ACHN (cell line): ENCODE results near the gene MLLT1.

Experiments
- DNase-seq: peaks from one replicate; pipeline ENCODE4 v3.0.0-alpha.2; 2015
- in situ Hi-C: cut with HindIII; loops from 2 replicates; pipeline ENCODE4 v1.10.0; 2017; ENCODE audit warnings: low sequenced_read_pairs, low pct_ligation_motif_present, low pct_unique_long_range_greater_than_20kb

The MLLT1 gene

DNA sequence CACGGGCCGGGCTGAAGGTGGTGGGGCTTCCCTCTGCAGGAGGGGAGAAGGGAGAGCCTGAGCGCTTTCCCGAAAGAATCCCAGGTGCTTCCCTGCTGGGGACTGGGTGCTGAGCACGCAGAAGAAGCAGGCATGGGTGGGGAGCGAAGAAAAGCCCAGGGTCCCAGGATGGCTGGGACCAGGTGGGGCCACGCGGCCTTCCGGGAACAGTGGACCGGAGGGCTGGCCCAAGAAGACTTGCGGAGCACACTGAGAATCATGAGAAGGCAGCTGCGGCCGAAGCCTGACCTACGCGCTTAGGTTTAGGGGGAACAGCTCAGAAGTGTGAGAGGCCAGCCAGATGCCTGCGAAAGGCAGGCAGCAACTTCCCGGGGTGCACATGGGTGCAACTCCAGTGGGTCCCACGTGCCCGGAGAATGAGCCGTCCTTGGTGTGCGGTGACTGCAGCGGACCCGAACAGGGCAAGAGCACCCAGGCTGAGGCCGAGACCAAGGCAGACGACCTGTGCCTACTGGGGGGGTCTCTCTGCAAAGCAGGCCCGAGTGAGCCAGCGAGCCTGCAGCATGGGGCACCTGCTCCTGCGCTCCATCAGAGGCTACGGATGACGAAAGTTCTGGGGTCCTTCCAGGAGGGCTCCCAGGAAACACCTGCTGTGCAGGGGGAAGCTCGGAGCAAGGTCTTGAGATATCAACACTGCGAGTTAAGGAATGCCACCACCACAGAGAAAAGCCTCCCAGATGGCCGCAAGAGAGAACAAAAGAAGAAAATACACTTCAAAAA is 52.4 kb downstream of the MLLT1 start:
- in situ Hi-C loops, result no loop called here
- DNase-seq, result no peak

DNA sequence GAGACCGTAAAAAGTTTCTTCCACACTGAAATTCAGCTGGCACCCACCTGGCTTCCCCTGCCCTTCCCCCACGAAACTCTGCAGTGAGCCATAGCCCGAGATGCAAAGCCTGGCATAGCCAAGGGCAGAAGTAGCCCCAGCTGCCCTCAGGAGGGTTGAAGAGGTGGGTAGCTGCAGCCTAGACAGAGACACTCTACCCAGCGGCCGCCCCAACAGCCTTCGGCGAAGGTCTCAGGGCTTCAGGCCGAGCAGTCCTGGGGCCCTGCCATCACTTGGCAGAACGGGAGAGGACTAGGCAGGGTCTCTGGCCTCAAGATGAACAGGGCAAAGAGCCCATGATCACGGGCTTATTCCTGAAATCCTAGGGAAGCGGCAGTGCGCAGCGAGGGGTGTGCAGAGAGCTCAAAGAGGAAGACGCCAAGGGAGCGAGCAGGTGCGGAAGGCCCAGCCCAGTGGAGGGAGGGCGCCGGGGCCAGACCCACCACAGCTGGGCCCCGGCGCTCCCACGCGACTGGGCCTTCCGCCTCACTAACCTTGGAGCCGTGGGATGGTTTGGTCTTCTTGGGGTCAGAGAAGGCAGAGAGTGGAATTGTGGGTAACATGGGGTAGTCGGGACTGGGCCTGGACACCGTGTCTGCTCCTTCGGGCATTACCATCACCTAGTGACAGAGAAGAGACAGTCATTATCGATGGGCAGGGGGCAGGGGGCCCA is 53.2 kb downstream of the MLLT1 start:
- DNase-seq, result no peak
- in situ Hi-C loops, result no loop called here

DNA sequence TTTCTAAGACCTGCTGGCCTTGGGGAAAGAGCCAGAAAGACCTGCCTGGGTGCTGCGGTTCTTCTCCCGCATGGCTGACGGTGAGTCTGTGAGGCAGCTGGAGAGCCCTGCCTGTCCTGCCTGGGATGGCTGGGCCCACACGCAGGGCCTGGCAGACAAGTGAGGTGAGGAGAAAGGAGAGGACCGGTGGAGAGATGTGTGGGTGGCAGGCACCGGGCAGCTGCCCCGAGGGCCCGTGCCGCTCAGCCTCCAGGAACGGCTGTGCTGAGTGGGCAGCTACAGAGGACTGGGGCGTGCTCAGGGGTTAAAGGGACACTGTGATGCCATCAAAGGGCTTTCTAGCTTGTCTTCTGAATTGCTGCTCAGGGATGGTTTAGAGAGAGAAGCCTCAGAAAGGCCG is 53.8 kb downstream of the MLLT1 start:
- in situ Hi-C loops, result no loop called here
- DNase-seq, result no peak

DNA sequence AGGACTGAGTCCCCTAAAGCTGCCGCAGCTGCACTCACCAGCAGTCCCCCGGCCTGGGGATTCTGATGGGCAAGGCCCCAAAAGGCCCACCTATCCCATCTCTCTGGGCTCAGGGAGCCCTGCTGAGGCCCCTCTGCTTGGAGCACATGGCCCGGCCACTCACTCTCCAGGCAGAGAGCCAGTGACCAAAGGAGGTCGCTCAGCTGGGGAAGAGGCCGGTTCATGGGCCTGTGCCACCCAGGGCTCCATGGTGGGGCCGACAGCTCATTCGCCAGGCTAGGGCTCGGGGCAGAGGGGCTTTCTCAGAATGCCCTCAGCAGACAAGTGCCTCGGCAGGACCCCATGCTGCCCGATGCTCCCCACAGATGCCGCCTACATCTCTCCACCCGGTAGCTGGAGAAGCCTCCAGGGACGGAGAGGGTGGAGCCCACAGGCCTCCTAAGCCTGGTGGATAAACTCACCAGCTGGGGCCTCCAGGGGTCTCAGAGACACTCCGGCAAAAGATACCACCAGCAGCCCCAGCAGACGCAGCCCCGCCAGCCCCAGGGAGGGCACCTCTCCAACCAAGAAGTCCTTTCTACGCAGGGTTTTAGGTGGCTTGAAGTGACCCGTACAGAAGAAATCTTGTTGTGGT is 54.4 kb downstream of the MLLT1 start:
- no peak for DNase-seq
- in situ Hi-C loops, result no loop called here

DNA sequence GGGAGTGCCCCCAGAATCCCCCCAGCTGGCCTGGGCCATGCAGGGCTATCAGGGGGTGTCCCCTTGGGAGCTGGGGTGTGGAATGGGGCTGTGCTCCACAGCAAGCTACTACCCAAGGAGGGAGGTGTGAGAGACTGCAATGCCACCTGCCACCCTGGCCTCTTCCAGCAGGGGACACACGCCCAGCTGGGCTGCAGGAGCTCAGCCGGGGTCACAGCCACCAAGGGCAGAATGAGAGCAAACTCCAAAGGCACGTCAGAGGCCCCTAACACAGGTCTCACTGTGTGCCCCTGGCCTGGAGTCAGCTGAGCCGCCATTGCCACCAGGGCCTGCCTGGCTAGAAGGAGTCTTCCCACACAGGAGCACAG is 55.5 kb downstream of the MLLT1 start:
- in situ Hi-C loops, result no loop called here

DNA sequence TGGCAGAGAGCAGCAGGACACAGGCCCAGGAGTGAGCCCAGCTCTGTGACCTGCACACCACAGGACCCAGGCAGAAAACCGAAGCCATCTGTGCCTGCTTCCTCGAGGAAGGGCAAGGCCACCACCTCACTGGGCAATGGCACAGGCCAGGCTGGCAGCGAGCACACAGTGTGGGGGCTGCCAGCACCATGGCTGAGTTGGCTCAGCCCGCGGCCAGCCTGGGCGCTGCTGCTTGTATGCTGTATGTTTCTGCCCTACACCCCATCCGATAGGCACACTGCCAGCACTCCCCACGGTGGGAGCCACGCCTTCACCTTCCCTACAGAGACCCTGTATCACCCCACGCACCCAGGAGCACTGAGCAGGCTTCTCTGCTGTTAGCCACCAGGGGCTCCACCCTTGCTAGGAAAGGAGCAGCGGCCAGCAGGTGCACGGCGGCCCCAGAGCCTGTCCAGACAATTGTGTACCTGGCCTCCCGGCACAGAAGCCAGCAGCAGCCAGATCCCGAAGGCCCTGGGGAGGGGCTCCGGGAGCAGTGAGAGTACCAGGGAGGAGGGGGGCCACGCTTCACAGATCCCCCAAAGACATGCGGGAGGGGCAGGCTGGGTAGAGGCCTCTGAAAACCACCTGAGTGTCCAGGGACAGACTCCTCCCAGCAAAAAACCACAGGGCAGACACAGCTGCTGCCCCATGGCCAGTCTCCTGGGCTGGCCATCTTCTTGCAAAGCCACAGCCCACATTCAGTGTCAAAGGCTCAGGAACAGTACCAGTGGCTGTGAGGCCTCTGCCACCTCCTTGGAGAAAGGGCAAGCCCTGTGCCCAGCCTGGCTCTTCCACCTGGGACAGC is 56.1 kb downstream of the MLLT1 start:
- DNase-seq, result no peak
- in situ Hi-C loops, result no loop called here

More for the DNA sequence above, 55.5 kb downstream of the MLLT1 start:
- no peak for DNase-seq

DNA sequence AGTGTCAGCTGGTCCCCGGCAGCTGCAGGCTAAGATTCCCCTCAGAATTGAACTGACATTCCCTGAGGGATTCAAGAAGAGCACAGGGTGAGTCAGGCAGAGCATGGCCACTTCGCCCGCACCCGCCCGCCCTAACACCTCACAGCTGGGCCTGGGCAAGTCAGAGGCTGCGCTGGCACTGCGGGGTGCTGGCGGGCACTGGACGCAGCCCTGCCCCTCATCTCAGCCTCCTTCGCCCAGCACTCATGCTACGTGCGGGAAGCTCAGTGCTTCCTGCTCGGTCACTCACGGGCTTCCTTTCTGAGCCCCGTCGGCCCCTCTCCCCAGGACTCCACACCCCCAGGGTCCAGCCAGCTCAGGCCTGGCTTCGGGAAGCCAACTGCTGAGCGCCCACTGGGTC is 56.9 kb downstream of the MLLT1 start:
- DNase-seq, result no peak
- in situ Hi-C loops, result no loop called here

DNA sequence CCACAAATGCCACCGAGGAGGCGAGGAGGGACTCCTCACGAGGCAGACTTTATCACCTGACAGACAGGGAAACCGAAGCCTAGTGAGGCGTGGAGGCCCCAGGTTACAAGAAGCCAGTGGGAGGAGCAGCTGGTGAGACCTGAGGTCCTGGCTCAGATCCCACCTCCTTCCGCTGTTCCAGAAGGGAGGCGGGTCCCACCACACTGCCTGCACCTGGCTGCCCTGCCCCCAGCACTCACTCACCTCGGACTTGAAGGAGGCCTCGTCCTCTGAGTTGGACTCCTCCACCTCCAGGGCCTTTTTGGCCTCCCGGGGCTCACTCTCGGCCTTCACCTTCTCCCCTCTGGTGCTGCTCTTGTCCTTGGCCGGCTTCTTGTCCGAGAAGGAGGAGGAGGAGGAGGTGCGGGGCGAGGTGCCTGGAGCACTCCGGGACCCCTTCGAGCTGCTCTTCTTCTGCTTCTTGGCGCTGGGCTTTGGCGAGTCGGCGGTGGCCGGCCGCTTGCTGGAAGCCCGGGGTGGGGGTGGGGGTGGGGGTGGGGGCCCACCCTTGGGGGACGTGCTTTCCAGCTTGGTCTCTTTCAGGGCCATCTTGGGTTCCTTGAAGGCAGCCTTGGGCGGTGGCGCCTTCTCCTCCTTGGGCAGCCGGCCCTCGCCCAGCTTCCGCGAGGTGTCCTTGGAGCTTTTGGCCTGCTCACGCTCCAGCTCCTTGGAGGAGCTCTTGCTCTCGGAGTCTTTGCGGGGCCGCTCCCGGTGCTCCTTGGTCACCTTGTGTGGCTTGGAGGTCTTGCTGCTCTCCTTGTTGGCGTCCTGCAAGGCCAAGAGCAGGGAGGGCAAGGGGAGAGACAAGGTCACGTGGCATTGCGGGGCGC is 57.7 kb downstream of the MLLT1 start:
- in situ Hi-C loops, result no loop called here
- no peak for DNase-seq

DNA sequence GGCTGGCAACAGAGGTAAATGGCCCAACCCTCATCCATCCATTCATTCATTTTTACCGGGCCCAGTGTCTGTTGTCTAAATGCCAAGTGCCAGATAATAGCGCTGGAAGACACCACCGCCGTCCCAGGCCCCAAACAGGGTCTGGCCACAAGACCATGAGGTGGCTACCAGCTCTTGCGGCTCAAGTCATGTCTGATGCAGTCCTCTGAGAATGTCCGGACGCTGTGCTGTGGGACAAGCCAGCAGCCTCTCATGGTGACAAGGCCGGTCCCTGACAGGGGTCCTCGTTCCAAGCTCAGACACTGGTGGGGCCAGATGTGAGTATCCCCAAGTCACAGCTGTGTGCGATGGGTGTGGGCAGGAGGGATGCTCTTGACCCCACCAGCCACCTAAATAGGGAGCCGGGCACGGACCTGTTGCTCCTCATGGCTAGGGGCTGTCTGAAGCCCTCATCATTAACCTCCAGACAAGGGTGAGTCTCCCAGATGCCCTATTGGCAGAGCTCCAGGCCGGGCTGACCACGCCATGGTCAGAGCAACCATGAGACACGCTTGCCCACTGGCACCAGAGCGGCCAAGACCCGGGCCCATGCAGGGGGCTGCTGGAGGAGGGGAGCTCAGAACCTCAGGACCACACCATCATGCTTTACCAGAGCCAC is 58.4 kb downstream of the MLLT1 start:
- in situ Hi-C loops, result no loop called here
- DNase-seq, result no peak

DNA sequence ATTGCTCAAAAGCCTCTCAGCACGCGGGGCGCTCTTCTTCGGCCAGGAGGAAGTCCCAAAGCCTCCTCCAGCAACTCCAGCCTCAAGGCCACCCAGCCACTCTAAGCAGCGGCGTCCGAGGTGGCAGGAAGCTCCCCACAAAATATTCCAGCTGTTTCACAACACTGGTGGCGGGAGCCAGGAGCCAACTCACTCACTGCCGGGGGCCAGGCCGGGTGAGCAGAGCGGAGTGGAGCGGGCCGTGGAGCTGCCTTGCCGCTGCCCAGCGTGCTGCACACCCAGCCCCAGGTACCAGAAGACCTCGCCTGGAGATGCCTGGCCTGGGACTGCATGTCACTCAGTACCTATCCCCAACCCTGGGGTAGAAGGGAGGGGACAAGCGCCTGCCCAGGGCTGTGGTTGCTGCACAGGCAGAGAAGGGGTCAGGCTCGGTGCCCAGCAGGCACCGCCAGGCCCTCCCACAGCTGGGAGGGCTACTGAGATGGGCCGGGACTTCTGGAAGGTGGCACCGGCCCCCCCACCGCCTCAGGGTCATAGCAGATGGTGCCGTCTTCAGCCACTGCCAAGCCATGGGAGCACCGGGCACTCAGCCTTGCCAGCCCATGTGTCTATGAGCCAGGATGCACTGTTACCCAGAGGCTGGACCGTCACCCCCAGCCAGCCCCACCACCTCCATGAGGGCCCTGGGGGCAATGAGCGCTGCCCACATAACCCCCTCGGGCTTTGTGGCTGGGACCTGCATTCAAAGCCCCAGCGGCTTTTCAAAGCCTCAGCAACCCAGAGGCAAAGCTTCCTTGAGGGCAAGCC is 59.2 kb downstream of the MLLT1 start:
- no peak for DNase-seq
- in situ Hi-C loops, result no loop called here

DNA sequence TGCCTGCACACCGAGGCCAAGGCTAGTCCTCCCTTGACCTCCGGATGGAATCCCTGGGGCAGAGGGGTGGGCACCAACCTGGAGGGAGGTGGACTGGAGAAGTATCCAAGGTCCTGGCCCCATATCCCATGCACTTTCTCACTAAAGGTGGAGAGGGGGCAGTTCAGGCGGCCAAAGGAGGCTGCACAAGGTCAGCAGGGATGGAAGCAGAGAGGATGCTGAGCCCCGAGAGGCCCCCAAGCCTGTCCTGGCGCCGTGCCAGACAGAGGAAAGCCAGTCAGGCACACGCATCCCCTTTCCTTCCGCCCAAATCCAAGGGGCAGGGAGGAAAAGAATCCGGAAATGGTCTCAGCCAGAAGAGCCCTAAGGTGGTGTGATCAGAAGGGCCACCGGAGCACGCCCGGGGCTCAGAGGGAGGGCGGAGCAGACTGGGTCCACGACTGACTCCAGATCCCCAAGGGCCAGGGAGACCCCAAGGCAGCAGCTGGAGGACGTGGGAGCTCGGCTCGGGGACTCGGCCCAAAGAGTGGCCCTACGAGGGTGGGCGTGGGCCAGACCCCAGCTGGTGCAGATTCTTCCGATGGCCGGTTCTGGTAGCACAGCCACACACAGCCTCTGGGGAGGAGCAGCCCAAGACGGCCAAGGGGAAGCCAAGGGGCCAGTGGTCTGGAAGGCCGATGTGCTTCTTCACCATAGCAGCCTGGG is 60.0 kb downstream of the MLLT1 start:
- no peak for DNase-seq
- in situ Hi-C loops, result no loop called here

DNA sequence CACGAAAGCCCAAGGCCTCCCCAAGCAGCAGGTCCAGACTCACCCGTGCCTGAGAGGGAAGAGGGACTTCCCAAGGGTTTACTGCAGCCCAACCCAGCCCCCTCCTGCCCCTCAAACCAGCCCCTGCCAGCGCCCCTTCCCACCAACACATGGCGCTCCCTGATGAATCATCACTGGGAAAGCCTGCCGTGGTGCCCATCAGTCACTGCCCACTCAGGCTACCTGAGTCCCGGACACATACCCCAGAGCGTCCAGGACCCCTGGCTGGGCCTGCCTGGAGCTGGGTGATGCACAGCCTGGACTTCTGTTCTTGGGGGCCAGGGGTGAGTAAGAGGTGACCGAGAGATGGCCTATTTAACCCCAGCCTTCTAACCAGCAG is 60.6 kb downstream of the MLLT1 start:
- in situ Hi-C loops, result no loop called here
- DNase-seq, result no peak

DNA sequence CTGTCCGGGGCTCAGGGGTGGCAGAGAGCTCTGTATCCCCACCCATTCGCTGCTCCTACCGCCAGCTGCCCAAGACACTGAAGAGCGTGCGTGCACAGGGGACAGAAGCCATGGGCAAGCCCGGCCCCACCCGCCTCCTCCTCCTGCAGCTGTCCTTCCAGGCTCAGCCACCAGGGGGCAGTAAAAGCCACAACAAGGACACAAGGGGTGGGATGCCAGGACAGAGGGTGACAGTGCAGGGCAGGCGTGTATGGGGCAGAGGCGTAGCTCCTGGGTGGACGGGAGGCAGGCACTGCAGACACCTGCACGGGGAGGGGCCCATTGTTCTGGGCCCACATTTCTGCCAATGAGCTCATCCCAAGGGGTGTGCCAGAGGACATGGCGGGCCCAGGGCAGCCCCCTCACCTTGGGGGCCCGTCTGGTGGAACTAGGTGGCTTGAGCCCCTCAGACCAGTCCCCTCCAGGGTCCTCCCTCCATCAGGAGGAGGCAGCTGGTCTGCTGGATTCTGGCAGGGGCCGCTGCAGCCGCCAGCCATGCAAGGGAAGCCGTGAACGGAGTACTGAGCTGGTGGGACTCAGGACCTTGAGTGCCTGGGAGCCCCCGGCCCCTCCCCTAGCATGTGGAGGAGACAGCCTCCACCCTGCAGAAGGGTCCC is 61.2 kb downstream of the MLLT1 start:
- in situ Hi-C loops, result no loop called here

DNA sequence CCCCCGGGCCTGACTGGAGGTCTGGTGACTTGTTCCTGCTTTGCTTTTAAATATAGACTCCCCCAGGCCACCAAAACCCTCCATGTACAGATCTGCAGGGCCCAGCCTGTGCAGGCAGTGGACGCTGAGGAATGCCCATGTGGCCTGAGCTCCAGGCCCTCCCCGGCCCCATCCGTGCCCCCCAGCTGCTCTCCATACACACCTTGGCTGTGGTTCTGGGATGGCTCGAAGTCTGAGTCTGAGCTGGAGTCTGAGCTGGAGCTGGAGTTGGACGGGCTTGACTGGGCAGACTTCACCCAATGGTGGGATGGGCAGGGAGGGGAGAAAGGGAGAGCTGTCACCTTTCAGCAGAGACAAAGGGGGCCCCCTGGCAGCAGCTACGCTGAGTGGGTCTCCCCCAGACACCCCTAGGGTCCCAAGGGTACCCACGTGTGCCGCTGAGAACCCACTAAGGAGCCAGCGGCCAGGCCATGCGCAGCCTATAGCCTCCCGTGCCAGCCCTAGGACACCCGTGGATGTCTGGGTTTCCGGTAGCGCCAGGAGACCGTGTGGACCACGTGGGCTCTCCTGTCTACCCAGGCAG is 61.9 kb downstream of the MLLT1 start:
- no peak for DNase-seq
- in situ Hi-C loops, result no loop called here

More for the DNA sequence above, 61.2 kb downstream of the MLLT1 start:
- DNase-seq, result peak; percentile 63

DNA sequence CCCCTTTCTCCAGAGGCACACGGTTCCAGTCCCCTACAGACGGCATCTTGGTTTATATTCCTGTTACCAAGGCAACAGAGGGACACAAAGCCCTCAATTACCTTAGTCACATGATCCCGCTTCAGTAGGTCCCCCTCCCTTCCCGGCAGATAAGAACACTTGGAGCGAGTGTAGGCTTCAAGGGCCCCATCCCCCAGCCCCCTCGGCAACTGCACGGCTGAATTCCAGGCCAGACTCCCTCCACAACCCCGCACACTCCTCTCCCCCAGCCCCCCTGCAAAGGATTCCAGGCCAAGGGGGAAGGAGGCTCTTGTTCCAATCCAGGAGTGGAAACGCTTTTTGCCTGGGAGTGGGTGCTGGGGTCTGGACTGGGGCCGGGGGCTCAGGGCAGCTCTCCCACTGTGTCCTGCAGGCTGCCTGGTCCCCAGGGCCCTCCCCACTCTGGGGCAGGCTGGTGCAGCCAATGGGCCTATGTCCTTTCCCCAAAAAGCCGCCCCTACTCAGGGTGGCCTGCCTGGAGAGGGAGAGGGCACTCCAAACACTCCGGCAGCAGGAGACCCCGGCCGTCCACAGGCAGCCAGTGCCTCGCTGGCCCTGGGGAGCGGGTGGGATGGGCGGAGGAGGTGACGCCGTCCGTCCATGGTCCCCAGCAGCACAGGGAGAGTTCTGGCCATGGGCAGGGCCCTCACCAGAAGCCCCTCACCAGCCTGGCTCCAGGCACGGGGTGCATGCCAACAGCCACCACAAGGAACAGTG is 62.6 kb downstream of the MLLT1 start:
- no peak for DNase-seq

More for the DNA sequence above, 62.6 kb downstream of the MLLT1 start:
- in situ Hi-C loops, result no loop called here
